HL-60 (cell line): ENCODE data around the gene WNT5B. TPM values are rescaled to one million over a fixed set of nuclear protein-coding genes. Genes with fewer than 3 reads are reported as not detected.
"Not testable (repeated sequence)": the region's sequence is repeated elsewhere in the genome, so short reads cannot be mapped to it uniquely, and the experiment has no call there.

Experiments used
- DNase-seq, 2 experiments: peaks; one replicate each; pipeline ENCODE4 v3.0.0-alpha.2; 2010 to 2020; ENCODE audit warnings: low read depth in 1 of 2, low spot score in 1 of 2
- H3K27ac ChIP-seq: fragments of 250-450 bp; sonication (Bioruptor Pico); replicated peaks from 2 replicates; pipeline ENCODE4 v1.5.1; 2020; ENCODE audit warnings: mild to moderate bottlenecking, moderate library complexity
- H3K27me3 ChIP-seq: fragments of 250-450 bp; sonication (Bioruptor Pico); 2 replicates; pipeline ENCODE4 v1.5.1; 2021; ENCODE audit warnings: mild to moderate bottlenecking, moderate library complexity; ENCODE audit not compliant: insufficient read depth, poor library complexity, severe bottlenecking
- H3K4me3 ChIP-seq: replicated peaks from 2 replicates; pipeline ENCODE4 v1.5.1; 2011; ENCODE audit warnings: mild to moderate bottlenecking, control low read depth, low read length; ENCODE audit not compliant: insufficient read depth
- CTCF ChIP-seq: IDR thresholded peaks from one replicate; pipeline ENCODE4 v1.5.1; 2011; ENCODE audit warnings: low read length, control low read depth, inconsistent platforms; ENCODE audit not compliant: insufficient read depth
- GABPA ChIP-seq: IDR thresholded peaks from 2 replicates; pipeline ENCODE4 v1.6.1; 2012; ENCODE audit warnings: low read depth
- POLR2AphosphoS5 ChIP-seq: IDR thresholded peaks from 2 replicates; pipeline ENCODE4 v1.6.1; 2012; ENCODE audit warnings: low read depth
- REST ChIP-seq: IDR thresholded peaks from 2 replicates; pipeline ENCODE4 v1.6.1; 2012; ENCODE audit warnings: low read depth; ENCODE audit not compliant: insufficient replicate concordance
- SPI1 ChIP-seq: IDR thresholded peaks from 2 replicates; pipeline ENCODE4 v1.6.1; 2012; ENCODE audit warnings: low read depth, mild to moderate bottlenecking, borderline replicate concordance
- microRNA-seq: library from miRNA; unstranded; fragments of <30 nt; microRNA quantifications from one replicate; pipeline ENCODE4, GENCODE V29; 2018

The WNT5B gene

GRCh38 chr12:1692895-1693610 lies 64.0 kb downstream of the WNT5B start:
- DNase-seq = peak in 1 of 2 experiments; percentile 73
- TF ChIP-seq SPI1 (no peak), POLR2AphosphoS5 (peak; percentile 30; the same call in 1 of the 2 replicates)
- peak overlapping the region; percentile 91 for H3K4me3 ChIP-seq
- peak overlapping the region; percentile 88 for H3K27ac ChIP-seq
- no peaks in the 10 kb centered on the region for H3K27me3 ChIP-seq

- not testable (repeated sequence) for H3K27ac ChIP-seq, H3K4me3 ChIP-seq, H3K27me3 ChIP-seq, DNase-seq
Observed at GRCh38 chr12:1695097-1695496, 66.1 kb downstream of the WNT5B start.

GRCh38 chr12:1695886-1696670 lies 67.0 kb downstream of the WNT5B start:
- no peak for DNase-seq
- TF ChIP-seq POLR2AphosphoS5 (no peak), SPI1 (no peak), CTCF (no peak), REST (no peak), GABPA (no peak)
- Histone ChIP-seq H3K4me3 (no peak overlapping the region), H3K27ac (no peak overlapping the region), H3K27me3 (no peaks in the 10 kb centered on the region)

GRCh38 chr12:1696800-1697199 lies 67.8 kb downstream of the WNT5B start:
- Histone ChIP-seq H3K27me3 (no peaks in the 10 kb centered on the region), H3K4me3 (no peak overlapping the region), H3K27ac (no peak overlapping the region)
- no peak for DNase-seq
- TF ChIP-seq POLR2AphosphoS5 (no peak), REST (no peak), SPI1 (no peak), CTCF (no peak)

Small RNA genes lying within 50 kb of the gene (microRNA-seq; reads per million reads assigned to microRNA genes)
- not detected for gene MIR3649
